Bronchial epithelial cell (primary cell): ENCODE results near the gene STYXL1. TPM values are rescaled to one million over a fixed set of nuclear protein-coding genes. Genes with fewer than 3 reads are reported as not detected.
"Not testable (repeated sequence)": the region's sequence is repeated elsewhere in the genome, so short reads cannot be mapped to it uniquely, and the experiment has no call there.

Source experiments
- DNase-seq: peaks from one replicate; pipeline ENCODE4 v3.0.0-alpha.2; 2010; ENCODE audit warnings: low read depth
- FAIRE-seq: peaks from 2 replicates; lab custom pipeline; 2011; peaks lifted over from hg19 to GRCh38; lab: Jason Lieb, UNC
- H3K27me3 ChIP-seq: 2 replicates; pipeline ENCODE4 v1.5.1; 2011; ENCODE audit warnings: low read length; ENCODE audit not compliant: control insufficient read depth, insufficient read depth
- H3K36me3 ChIP-seq: 2 replicates; pipeline ENCODE4 v1.5.1; 2011; ENCODE audit warnings: low read length; ENCODE audit not compliant: control insufficient read depth, insufficient read depth
- H3K4me3 ChIP-seq: 2 replicates; pipeline ENCODE4 v1.5.1; 2011; ENCODE audit warnings: mild to moderate bottlenecking, low read depth, low read length, control low read depth
- CTCF ChIP-seq: IDR thresholded peaks from 2 replicates; pipeline ENCODE4 v1.5.1; 2011; ENCODE audit warnings: mild to moderate bottlenecking, moderate library complexity, low read length, control low read depth, inconsistent platforms; ENCODE audit not compliant: insufficient read depth, severe bottlenecking
- total RNA-seq: library from RNA; depleted of rRNA; stranded (reverse); fragments of >200 nt; gene quantifications from 2 replicates; pipeline ENCODE4 v1.2.1, GENCODE V29; 2014

STYXL1 gene
- total RNA-seq, 1 donor from 2014 or later, result 47.7 TPM

DNA sequence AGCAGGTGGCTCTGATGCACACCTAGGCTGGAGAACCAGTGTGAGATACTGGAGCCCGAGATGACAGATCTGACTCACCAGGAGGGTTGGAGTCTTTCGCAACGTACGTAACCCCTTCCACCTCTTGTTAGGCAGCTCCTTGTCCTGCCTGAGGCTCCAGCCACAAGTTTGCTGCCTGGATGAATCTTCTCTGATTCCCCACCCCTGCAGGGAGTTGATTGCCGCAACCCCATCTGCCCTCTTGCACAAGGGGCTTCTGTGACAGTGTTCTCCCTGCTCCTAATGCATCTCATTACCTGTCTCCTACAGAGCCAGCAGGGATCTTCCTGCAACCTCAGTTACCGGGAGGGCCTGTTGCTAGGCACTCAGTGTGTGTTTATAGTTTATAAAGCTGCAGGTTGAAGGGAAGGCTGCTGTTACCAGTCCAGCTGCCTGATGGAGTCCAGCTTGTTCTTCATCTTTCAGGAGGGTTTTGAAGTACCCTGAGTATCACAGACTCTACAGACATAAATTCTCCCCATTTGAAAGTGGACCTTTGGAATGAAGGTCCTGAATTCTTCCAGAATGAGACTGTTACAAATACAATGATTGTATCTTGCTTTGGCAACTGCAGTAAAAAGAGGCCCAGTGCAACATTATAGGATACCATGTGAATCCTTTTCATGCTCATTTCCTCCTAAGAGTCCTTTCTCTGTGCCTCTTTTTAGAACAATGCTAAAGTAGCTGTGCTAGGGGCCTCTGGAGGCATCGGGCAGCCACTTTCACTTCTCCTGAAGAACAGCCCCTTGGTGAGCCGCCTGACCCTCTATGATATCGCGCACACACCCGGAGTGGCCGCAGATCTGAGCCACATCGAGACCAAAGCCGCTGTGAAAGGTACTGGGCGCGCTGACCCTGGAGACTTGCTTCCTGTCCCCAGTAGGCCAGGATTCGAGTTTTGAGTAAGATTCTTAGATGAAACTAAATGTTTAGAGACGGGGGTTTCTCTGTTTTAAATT lies 6.6 kb upstream of the STYXL1 start:
- Histone ChIP-seq H3K27me3 (no peaks in the 10 kb centered on the region), H3K36me3 (peaks cover 29% of the 10 kb centered on the region), H3K4me3 (no peak overlapping the region)
- no peak for TF ChIP-seq CTCF
- FAIRE-seq (no peak), DNase-seq (peak; percentile 92)

GRCh38 chr7:76053461-76053860 lies 5.7 kb upstream of the STYXL1 start:
- no peak for TF ChIP-seq CTCF
- Histone ChIP-seq H3K27me3 (no peaks in the 10 kb centered on the region), H3K36me3 (peaks cover 22% of the 10 kb centered on the region), H3K4me3 (no peak overlapping the region)
- DNase-seq (no peak), FAIRE-seq (no peak)

GRCh38 chr7:76052681-76053080 lies 4.9 kb upstream of the STYXL1 start:
- FAIRE-seq, result not testable (repeated sequence)
- H3K36me3 ChIP-seq, result peaks cover 16% of the 10 kb centered on the region

GRCh38 chr7:76051840-76052239 lies 4.0 kb upstream of the STYXL1 start:
- no peak for FAIRE-seq
- TF ChIP-seq CTCF, result no peak

More at GRCh38 chr7:76052681-76053080, 4.9 kb upstream of the STYXL1 start:
- H3K4me3 ChIP-seq, DNase-seq, H3K27me3 ChIP-seq: not testable (repeated sequence)

DNA sequence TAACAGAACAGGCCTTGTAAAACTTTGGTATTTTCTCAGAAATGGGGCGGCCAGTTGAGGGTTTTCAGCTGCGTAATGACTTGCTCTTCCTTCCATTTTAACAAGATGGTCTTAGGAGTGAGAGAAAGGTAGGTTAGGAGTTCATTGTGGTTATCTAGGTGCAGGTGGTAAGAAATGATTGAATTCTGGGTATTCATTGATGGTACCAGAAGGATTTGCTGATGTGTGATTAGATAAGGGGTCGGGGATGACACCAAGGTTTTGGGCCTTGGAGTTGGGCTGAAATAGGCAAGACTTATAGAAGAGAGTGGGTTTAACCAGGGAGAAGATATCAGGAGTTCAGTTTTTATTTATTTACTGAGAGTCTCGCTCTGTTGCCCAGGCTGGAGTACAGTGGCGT lies 2.7 kb upstream of the STYXL1 start:
- peaks cover 8% of the 10 kb centered on the region for H3K36me3 ChIP-seq

More at GRCh38 chr7:76051840-76052239, 4.0 kb upstream of the STYXL1 start:
- H3K27me3 ChIP-seq, result no peaks in the 10 kb centered on the region
- peaks cover 8% of the 10 kb centered on the region for H3K36me3 ChIP-seq
- no peak overlapping the region for H3K4me3 ChIP-seq
- no peak for DNase-seq

More for the DNA sequence above, 2.7 kb upstream of the STYXL1 start:
- H3K4me3 ChIP-seq, result no peak overlapping the region
- TF ChIP-seq CTCF, result no peak
- H3K27me3 ChIP-seq, result no peaks in the 10 kb centered on the region
- no peak for DNase-seq
- no peak for FAIRE-seq
